ENCODE results near the gene KCNN4. TPM values are rescaled to one million over a fixed set of nuclear protein-coding genes. Genes with fewer than 3 reads are reported as not detected.
"Not testable (repeated sequence)": the region's sequence is repeated elsewhere in the genome, so short reads cannot be mapped to it uniquely, and the experiment has no call there.

Gene KCNN4
- total RNA-seq, 3 donors from 2014 or later (not counting 1 experiment from before 2014, with no cell fraction given), result 0.72 to 7.1 (median 1.4) TPM

DNA sequence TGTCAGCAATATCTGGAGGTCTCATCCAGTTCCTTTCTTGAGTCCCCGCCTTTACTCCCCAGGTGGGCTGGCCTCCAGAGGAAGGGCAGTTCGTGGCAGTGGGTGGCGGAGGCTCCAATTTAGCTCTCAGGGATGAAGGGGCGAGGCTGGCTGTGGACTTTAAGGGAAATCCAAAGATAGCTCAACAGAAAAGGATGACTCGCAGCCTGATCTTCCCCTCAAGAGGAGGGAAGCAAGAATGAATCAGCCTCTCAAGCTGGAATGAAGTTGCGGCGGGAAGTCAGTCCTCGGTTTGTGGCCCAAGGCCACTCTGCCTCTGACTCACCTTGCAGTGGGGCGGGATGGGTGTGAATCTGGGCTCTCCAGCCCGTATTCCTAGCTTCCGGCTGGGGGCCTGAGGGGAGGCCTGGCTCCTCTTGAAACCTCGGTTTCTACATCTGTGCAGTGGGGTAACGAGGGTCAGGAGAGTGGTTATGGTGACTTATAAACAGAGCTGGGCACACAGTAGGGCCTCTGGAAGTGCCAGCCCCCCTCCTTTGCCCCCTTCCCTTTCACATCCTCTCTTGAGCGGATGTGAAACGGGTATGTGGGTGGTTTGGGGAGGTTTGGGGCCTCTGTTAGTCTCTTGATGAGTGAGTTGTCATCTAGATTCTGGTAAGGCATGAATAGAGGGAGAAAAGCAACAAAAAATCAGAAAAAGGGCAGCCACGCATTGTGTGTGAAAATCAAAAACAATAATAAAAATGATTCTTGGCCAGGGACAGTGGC lies 15.5 kb downstream of the KCNN4 start:
- no peaks in the 10 kb centered on the region for H3K36me3 Mint-ChIP-seq
- H3K4me1 Mint-ChIP-seq, result no peaks in the 10 kb centered on the region
- TF ChIP-seq, protein P1, sequence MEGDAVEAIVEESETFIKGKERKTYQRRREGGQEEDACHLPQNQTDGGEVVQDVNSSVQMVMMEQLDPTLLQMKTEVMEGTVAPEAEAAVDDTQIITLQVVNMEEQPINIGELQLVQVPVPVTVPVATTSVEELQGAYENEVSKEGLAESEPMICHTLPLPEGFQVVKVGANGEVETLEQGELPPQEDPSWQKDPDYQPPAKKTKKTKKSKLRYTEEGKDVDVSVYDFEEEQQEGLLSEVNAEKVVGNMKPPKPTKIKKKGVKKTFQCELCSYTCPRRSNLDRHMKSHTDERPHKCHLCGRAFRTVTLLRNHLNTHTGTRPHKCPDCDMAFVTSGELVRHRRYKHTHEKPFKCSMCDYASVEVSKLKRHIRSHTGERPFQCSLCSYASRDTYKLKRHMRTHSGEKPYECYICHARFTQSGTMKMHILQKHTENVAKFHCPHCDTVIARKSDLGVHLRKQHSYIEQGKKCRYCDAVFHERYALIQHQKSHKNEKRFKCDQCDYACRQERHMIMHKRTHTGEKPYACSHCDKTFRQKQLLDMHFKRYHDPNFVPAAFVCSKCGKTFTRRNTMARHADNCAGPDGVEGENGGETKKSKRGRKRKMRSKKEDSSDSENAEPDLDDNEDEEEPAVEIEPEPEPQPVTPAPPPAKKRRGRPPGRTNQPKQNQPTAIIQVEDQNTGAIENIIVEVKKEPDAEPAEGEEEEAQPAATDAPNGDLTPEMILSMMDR (IDR thresholded peaks at IDR 0.05), result no peak
- Histone ChIP-seq H3K36me3 (ENCODE audit: control insufficient read depth, insufficient read depth, low read length) (no peaks in the 10 kb centered on the region), H3K27ac (ENCODE audit: low read length) (peak overlapping the region; percentile 83), H3K9me3 (ENCODE audit: control insufficient read depth, insufficient read depth, low read length) (no peaks in the 10 kb centered on the region), H3K27me3 (ENCODE audit: control insufficient read depth, insufficient read depth, low read length) (no peaks in the 10 kb centered on the region), H3K4me1 (ENCODE audit: control insufficient read depth, insufficient read depth, low read length) (peaks cover 37% of the 10 kb centered on the region), H3K4me3 (ENCODE audit: low read length) (no peak overlapping the region)
- 57% methylated on average over 16 of the region's 16 CpGs for WGBS (ENCODE audit: insufficient coverage)
- ATAC-seq, result peak; percentile 45 to 70 (median 57)
- intact Hi-C loops (cut with micrococcal nuclease), result no loop called here
- no peaks in the 10 kb centered on the region for H3K9me3 Mint-ChIP-seq
- H3K27ac Mint-ChIP-seq, result peak overlapping the region in 1 of 2 donors; percentile 69
- H3K27me3 Mint-ChIP-seq (ENCODE audit: low read depth in 2 of 2), result peaks cover 0 to 6% of the 10 kb centered on the region in 2 donors
- peak in 1 of 2 donors; percentile 78 for DNase-seq
- no peak overlapping the region for H3K4me3 Mint-ChIP-seq

DNA sequence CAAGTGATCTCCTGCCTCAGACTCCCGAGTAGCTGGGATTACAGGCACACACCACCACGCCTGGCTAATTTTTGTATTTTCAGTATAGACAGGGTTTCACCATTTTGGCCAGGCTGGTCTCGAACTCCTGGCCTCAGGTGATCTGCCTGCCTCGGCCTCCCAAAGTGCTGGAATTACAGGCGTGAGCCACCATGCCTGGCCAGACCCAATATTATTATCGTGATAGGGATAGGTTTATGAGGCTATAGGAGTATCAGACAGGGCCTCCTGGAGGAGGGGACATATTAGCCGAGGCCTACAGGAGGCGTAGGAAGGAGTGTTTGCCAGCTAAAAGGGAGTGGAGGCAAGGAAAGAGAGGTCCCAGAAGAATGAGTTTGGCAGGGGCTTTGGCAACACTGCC lies 16.1 kb downstream of the KCNN4 start:
- H3K27ac Mint-ChIP-seq, result peak overlapping the region in 1 of 2 donors; percentile 69
- H3K36me3 Mint-ChIP-seq; H3K4me3 ChIP-seq (ENCODE audit: low read length); H3K27me3 ChIP-seq (ENCODE audit: control insufficient read depth, insufficient read depth, low read length); H3K9me3 ChIP-seq (ENCODE audit: control insufficient read depth, insufficient read depth, low read length); H3K9me3 Mint-ChIP-seq; H3K36me3 ChIP-seq (ENCODE audit: control insufficient read depth, insufficient read depth, low read length); H3K4me1 Mint-ChIP-seq; ATAC-seq; H3K4me3 Mint-ChIP-seq; DNase-seq; intact Hi-C loops (cut with micrococcal nuclease); H3K27me3 Mint-ChIP-seq (ENCODE audit: low read depth in 2 of 2): not testable (repeated sequence)
- H3K27ac ChIP-seq (ENCODE audit: low read length), result peak overlapping the region; percentile 83
- peaks cover 37% of the 10 kb centered on the region for H3K4me1 ChIP-seq (ENCODE audit: control insufficient read depth, insufficient read depth, low read length)
- 82% methylated on average over 8 of the region's 8 CpGs for WGBS (ENCODE audit: insufficient coverage)

DNA sequence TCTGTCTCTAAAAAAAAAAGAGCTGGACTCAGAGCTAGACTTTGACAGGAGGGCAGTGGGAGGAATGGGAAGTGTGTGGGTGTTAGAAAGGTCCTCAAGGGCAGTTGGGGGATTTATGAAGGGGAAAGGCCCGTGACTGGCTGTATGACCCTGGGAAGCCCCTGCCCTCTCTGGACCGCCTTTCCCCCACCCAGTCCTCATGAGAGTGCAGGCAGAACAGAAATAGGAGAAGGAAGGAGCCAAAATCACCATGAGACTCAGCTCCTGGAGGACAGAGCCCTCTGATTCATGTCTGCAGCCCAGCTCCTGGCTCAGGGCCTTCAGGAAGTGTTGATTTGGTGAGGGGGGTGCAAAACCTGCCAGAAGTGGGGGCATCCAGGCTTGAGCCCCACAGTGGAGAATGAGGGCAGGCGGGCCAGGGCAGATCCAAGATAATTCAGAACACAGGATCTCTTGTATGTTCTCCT lies 17.3 kb downstream of the KCNN4 start:
- no peaks in the 10 kb centered on the region for H3K4me1 Mint-ChIP-seq
- 63% methylated on average over 3 of the region's 3 CpGs for WGBS (ENCODE audit: insufficient coverage)

DNA sequence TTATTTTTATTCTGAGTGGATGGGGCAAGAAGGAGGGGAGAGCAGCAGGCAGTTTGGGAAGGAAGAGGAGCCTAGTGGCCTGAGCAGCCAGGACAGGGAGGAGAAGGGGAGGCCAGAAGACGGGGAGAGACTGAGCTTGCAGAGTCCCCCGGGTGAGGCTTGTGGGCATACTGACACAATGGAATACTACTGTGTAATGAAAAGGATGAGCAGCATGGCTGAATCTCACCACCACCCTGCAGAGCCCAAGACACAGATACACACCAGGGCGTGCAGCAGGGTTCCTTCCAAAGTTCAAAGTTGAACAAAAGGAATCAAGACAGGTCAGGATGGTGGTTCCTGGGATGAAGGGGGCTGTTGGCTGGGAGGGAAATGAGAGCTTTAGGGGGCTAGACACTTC lies 18.0 kb downstream of the KCNN4 start:
- H3K27ac ChIP-seq (ENCODE audit: low read length), result no peak overlapping the region
- no peaks in the 10 kb centered on the region for H3K9me3 Mint-ChIP-seq
- DNase-seq (no peak), ATAC-seq (no peak)
- H3K36me3 Mint-ChIP-seq, result no peaks in the 10 kb centered on the region
- 95% methylated on average over 2 of the region's 3 CpGs for WGBS (ENCODE audit: insufficient coverage)
- peaks cover 0 to 3% of the 10 kb centered on the region in 2 donors for H3K27me3 Mint-ChIP-seq (ENCODE audit: low read depth in 2 of 2)
- no peaks in the 10 kb centered on the region for H3K4me1 Mint-ChIP-seq
- no peaks in the 10 kb centered on the region for H3K27me3 ChIP-seq (ENCODE audit: control insufficient read depth, insufficient read depth, low read length)
- peaks cover 37% of the 10 kb centered on the region for H3K4me1 ChIP-seq (ENCODE audit: control insufficient read depth, insufficient read depth, low read length)
- intact Hi-C loops (cut with micrococcal nuclease), result no loop called here
- no peak overlapping the region for H3K4me3 ChIP-seq (ENCODE audit: low read length)
- TF ChIP-seq, protein P1 (IDR thresholded peaks at IDR 0.05), result no peak
- no peak overlapping the region for H3K4me3 Mint-ChIP-seq
- no peak overlapping the region for H3K27ac Mint-ChIP-seq
- no peaks in the 10 kb centered on the region for H3K9me3 ChIP-seq (ENCODE audit: control insufficient read depth, insufficient read depth, low read length)
- H3K36me3 ChIP-seq (ENCODE audit: control insufficient read depth, insufficient read depth, low read length), result no peaks in the 10 kb centered on the region

More for the DNA sequence above, 17.3 kb downstream of the KCNN4 start:
- H3K4me3 Mint-ChIP-seq, result no peak overlapping the region
- ATAC-seq (no peak), DNase-seq (no peak)
- no peak overlapping the region for H3K4me3 ChIP-seq (ENCODE audit: low read length)
- intact Hi-C loops (cut with micrococcal nuclease), result no loop called here
- peaks cover 0 to 3% of the 10 kb centered on the region in 2 donors for H3K27me3 Mint-ChIP-seq (ENCODE audit: low read depth in 2 of 2)
- H3K27me3 ChIP-seq (ENCODE audit: control insufficient read depth, insufficient read depth, low read length), result no peaks in the 10 kb centered on the region
- H3K9me3 ChIP-seq (ENCODE audit: control insufficient read depth, insufficient read depth, low read length), result no peaks in the 10 kb centered on the region
- no peaks in the 10 kb centered on the region for H3K36me3 Mint-ChIP-seq
- H3K27ac ChIP-seq (ENCODE audit: low read length), result no peak overlapping the region
- TF ChIP-seq, protein P1 (IDR thresholded peaks at IDR 0.05), result no peak
- H3K36me3 ChIP-seq (ENCODE audit: control insufficient read depth, insufficient read depth, low read length), result no peaks in the 10 kb centered on the region
- H3K9me3 Mint-ChIP-seq, result no peaks in the 10 kb centered on the region
- no peak overlapping the region for H3K27ac Mint-ChIP-seq
- H3K4me1 ChIP-seq (ENCODE audit: control insufficient read depth, insufficient read depth, low read length), result peaks cover 37% of the 10 kb centered on the region
